Stomach (tissue), 4 donors: Measurements from ENCODE around the gene RCOR1.

Experiments used
- EP300 ChIP-seq: sonication (generic); formaldehyde crosslinking; IDR thresholded peaks from one replicate; pipeline ENCODE4 v1.6.1; 2017; ENCODE audit warnings: antibody characterized with exemption
- POLR2AphosphoS5 ChIP-seq, 3 donors: sonication (generic); formaldehyde crosslinking; IDR thresholded peaks; one replicate each; pipeline ENCODE4 v1.6.1; 2016; ENCODE audit warnings: antibody characterized with exemption in 3 of 3

GRCh38 chr14:102565331-102565887, 27.0 kb upstream of the RCOR1 start:
- TF ChIP-seq POLR2AphosphoS5 (IDR thresholded peaks at IDR 0.05) (no peak), EP300 (no peak)
